Left renal pelvis (tissue), 4 donors: Measurements from ENCODE around the gene LRRC46. TPM values are rescaled to one million over a fixed set of nuclear protein-coding genes. Genes with fewer than 3 reads are reported as not detected.

Source experiments
- DNase-seq, 4 donors: peaks; one replicate each; pipeline ENCODE4 v3.0.0-alpha.2; 2013; ENCODE audit warnings: low read depth in 4 of 4, low spot score in 3 of 4
- polyA plus RNA-seq, 4 donors: library from polyadenylated mRNA; unstranded; fragments of 120-200 nt; gene quantifications; one replicate each; pipeline ENCODE4 v1.2.1, GENCODE V29; 2013; ENCODE audit not compliant: insufficient read length in 4 of 4

Gene LRRC46
- polyA plus RNA-seq, 4 donors = 0.74 to 3.3 (median 2.6) TPM

GRCh38 chr17:47822785-47823184 lies 8.7 kb upstream of the LRRC46 start:
- no peak for DNase-seq

- DNase-seq = no peak
These were observed 8.0 kb upstream of the LRRC46 start for GRCh38 chr17:47823519-47823918.

GRCh38 chr17:47829870-47830269 lies 1.6 kb upstream of the LRRC46 start:
- no peak for DNase-seq

DNA sequence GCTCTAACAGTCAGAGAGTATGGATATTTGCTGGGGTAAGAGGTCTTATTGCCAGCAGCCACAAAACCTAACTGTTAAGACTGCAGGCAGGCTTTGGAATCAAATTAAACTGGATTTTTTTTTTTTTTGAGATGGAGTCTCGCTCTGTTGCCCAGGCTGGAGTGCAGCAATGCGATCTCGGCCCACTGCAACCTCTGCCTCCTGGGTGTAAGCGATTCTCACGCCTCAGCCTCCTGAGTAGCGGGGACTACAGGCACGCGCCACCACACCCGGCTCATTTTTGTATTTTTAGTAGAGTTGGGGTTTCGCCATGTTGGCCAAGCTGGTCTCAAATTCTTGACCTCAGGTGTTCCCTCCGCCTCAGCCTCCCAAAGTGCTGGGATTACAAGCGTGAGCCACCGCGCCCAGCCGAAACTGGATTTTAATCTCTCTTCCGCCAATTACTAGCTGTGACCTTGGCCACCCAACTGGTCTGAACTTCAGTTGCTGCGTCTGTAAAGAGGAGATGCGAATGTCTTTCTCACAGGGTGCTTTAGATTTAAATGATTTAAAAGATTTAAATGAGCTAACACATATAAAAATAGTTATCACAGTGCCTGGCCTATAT lies 971 bp upstream of the LRRC46 start:
- DNase-seq = no peak

DNA sequence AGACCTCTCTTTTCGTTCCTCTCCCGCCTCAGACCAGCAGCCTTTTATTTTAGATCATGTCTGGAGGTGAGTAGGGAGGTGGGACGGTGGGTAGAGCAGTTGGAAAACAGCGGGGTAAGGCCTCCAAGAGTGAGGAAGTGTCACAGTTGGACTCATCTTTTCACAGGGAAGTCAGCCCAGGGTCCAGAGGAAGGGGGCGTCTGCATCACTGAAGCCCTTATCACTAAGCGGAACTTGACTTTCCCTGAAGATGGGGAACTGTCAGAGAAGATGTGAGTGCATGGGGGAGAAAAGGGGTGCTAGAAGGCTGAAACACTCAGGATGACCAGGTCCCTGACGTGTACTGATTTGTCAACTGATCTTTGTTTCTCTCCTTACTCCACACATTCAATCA lies 461 bp downstream of the LRRC46 start:
- DNase-seq = no peak

- no peak for DNase-seq
These were observed 3.3 kb downstream of the LRRC46 start for GRCh38 chr17:47834756-47835155.

- DNase-seq = no peak
These were observed 5.1 kb downstream of the LRRC46 start for GRCh38 chr17:47836601-47837000.

DNA sequence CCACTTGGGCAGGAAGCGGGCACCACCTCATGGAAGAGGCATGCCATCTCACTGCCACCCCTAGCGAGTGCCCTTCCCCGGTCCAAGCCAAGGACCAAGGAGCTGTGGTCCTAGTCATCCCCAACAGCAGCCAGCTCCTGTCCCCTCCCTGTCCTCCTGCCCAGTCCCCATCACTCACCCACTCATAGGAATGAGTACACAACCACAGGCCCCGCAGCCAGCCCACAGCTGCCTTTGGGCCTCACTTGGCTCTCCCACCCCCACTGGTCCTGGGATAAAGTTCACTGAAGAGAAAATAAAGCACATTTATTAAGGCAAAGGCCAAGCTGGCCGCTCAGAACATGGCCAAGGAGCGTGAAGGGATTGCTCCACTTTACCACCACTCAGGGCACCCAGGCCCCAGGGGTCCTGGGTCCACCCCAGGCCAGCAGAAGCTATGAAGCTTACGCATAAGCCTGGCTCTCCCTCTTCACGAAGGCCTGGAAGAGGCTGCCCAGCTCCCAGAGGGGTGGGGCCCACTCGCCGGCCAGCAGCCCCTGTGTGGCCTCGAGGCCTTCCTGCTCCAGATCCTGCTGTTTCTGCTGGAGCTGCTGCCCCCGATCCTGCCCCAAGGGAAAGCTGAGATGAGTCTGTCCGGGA lies 6.0 kb downstream of the LRRC46 start:
- no peak for DNase-seq

DNA sequence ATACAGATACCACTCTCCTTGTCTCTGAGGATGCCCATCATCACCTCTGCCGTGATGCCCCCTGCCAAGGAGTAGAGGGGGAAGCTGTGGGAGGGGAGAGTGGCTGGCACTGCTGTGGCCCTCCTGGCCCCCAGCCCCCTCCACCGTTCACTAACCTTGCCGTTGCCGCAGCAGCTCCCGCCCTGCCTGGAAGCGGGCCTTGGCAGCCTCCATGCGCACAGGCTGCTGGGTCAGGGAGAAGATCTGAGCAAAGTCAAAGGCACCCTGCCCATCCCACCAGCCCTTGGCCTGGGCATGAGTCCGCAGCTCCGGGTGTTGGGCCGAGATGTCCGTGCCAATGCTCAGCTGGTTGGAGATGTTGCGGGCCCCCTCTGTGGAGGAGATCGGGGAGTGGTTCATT lies 7.2 kb downstream of the LRRC46 start:
- DNase-seq = no peak

DNA sequence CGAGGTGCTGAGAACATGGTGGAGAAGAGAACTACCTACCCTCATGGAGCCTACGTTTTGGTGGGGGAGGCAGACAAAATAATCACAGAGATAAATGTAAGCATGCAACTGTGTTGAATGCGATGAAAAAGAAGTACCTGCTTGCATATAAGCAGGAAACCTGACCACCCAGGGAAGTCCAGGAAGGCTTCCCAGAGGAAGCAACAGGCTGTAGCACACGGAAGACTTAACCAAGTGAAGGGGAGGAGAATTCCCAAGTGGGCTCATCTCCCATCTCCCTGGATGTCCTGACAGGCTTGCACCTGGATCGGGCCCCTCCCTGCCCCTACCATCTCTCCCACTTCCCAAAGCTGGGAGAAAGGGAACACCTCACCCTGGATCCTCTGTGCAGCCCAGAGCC lies 7.6 kb downstream of the LRRC46 start:
- DNase-seq = no peak

DNA sequence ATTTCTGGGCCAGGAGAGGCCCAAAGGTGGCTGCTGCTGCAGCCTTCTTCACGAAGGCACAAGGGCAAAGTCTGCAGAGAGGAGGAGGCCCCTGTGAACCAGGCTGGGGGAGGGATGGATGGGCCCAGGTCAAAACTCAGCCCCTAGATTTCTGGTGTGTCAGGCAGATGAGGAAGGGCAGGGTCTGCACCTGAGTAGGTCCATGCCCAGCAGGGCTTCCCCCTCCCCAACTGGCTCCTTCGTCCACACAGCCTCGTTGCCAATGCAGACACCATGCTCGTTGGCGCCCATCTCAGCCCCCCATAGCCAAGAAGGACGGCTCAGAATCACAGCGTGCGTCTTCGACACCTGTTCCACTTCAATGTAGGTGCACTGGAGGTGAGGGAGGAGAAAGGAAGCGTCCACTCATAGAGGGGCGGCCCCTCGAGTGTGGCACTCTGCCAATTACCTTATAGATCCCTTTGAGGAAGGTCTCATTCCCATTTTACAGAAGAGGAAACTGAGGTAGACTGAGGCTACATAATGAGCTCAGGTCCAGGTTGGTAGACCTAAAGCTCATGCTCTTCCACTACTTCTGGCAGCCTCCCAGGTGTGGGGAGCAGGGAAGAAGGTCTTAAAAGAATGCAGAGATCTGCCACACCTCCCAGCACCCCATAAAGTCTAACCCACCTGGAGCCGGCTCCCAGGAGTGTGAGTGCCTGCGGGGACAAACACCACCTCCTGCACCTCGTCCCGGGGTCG lies 8.7 kb downstream of the LRRC46 start:
- no peak for DNase-seq

DNA sequence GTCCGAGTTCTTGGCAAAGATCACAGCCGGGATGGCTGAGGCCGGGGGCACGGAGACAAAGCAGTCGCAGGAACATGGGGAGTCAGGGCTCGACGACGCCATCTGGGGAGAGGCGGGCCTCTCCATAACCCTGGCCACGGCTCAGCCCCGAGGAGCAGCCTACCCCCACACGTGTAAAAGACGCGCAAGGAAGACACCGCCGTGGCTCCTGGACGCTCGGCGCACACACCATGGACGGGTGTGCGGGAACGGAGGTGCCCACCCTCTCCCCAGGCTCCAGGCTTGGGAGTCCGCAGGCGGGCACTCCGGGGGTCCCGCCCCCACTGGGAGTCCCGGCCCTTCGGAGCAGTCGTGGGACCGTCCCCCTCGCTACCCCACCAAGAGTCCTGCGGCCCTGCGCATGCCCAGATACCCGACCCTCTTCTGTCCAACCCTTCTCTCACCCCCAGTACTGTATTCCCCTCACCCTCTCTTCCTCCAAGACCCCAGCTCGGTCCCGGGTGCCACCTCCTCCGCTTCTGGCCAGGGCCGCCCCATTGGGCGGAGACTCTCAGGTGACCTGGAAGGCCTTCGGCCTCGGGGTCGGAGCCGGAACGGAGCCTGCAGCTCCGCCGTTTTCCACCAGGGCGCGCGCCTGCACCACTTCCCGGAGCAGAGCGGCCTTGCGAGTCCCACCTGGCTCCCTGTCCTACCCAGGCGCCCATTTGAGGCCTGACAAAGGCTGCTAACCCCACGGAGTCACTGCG lies 9.4 kb downstream of the LRRC46 start, which contains the start of gene SCRN2:
TSS of gene SCRN2 (minus strand) at position 532 of the 746 bp plus-strand sequence. CDS start at position 102, 430 bp downstream.
- DNase-seq = peak; percentile 73 to 81 (median 76)

DNA sequence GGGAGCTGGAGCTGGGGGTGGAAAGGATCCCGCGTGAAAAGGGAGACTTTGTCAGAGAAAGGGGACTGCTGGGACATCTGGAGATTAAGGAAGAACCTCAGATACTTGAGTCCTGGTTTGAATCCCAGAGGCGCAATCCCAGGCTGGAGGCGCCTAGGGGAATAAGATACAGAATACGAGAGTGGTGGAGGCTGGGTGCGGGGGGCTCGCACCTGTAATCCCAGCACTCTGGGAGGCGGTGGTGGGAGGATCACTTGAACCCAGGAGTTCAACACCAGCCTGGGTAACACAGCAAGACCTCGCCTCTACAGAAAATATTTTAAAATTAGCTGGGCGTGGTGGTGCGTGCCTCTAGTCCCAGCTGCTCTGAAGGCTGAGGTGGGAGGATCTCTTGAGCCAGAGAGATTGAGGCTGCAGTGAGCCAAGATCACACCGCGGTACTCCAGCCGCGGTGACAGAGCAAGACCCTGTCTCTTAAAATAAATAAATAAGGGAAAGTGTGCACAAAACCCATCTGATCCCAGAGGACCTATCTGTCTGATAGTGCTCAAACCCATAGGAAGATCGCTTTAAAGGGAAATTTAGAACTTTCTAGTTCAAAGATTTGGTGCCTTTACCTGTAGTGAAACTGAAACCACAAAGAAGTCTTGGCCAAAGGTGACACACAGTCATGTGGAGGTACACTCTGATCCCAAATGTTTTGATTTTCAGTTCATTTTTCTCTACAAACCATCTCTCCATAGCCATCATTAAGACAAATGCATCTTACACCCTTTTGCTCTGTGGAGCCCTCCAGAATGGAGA lies 10.2 kb downstream of the LRRC46 start:
- no peak for DNase-seq

- DNase-seq = no peak
These were observed 11.9 kb downstream of the LRRC46 start for GRCh38 chr17:47843391-47843730.

GRCh38 chr17:47844227-47844626 lies 12.8 kb downstream of the LRRC46 start:
- DNase-seq = no peak

DNA sequence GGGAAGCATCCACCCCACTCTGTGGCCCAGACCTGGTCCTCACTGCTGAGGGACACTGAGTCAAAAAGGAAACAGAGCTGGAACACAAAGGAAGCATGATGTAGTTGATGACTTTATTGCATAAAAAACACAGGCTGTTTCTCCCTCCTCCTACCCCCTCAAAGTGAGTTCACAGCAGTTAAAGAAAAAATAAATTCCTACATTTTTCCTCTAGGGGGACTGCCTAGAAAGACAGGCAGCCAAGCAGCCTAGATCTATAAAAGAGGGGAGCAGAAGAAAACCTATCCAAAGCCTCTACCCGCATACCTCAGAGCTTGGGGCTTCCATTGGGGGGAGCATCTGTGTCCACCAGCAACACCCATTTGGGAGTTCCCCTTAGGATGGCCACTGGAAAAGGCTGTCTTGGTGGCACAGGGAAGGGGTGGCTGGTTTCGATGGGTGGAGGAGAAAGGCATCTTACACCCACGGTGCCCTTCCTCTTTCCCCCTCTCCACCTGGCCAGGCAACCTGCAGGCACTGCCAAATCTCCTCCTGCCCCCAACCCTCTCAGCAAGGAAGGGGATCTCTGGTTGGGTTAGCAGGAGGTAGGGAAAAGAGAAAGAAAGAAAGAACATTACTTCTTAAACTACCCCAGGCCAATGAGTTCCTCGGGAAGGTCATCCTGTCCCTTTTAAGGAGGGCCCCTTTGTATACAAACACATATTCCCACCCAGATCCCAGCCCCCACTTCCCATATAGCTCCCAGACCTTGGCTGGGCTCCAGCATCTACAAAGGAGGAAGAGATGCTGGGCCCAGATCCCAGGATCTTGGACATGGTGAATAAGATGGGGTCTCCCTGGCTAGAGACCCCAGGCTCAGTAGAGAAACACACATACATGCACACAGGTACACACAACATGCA lies 13.6 kb downstream of the LRRC46 start:
- DNase-seq = no peak

DNA sequence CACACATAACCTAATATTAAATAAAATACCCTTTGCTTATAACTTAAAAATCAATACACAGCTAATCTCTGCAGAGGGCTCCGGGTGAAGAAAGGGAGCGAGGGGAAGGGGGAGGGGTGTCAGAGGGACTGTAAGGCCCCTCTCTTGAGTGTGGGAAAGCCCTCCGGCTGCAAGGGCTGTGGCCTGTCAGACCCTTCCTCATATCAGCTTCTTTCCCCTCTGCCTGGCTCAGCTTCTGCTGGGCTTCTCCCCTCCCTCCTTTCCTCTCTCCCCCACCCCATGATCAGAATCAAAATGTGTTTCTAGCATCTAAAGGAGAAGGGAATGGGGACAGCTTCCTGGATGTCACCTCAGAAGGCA lies 14.2 kb downstream of the LRRC46 start:
- no peak for DNase-seq

DNA sequence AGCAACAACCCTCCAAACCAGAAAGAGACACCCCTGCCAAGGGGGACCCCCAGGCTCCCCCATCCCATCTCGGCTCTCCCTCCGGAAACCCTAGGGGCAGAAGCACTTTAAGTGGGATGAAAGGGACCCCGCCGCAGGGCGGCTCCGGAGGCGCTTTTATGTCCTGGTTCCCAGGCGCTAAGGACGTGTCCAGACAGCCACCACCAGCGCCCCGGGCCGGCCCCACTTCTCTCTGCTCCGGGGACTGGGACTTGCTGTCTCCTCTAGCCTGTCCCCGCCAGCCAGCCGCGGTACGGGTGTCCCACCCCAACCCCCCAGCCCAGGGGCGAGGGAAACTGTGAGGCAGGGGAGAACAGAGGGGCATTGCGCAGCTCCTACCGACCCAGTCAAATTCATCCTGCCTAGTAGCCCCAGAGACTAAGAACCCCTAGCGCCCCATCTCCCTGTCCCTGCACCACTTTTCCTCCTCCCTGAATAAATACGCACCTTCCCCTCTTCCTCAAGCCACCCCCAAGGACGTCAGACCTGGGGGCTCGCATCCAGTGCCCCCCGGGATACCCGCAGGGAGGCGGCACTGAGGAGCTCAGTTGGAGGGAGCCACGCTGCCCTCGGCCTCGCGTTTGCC lies 15.4 kb downstream of the LRRC46 start:
- DNase-seq = no peak
